NCI-H2029 (cell line): Measurements from ENCODE around the gene CASR.
"Not testable (repeated sequence)": the region's sequence is repeated elsewhere in the genome, so short reads cannot be mapped to it uniquely, and the experiment has no call there.

Experiments used
- DNase-seq: peaks from one replicate; lab custom pipeline; 2025; lab: John Stamatoyannopoulos, UW

The CASR gene, protein sequence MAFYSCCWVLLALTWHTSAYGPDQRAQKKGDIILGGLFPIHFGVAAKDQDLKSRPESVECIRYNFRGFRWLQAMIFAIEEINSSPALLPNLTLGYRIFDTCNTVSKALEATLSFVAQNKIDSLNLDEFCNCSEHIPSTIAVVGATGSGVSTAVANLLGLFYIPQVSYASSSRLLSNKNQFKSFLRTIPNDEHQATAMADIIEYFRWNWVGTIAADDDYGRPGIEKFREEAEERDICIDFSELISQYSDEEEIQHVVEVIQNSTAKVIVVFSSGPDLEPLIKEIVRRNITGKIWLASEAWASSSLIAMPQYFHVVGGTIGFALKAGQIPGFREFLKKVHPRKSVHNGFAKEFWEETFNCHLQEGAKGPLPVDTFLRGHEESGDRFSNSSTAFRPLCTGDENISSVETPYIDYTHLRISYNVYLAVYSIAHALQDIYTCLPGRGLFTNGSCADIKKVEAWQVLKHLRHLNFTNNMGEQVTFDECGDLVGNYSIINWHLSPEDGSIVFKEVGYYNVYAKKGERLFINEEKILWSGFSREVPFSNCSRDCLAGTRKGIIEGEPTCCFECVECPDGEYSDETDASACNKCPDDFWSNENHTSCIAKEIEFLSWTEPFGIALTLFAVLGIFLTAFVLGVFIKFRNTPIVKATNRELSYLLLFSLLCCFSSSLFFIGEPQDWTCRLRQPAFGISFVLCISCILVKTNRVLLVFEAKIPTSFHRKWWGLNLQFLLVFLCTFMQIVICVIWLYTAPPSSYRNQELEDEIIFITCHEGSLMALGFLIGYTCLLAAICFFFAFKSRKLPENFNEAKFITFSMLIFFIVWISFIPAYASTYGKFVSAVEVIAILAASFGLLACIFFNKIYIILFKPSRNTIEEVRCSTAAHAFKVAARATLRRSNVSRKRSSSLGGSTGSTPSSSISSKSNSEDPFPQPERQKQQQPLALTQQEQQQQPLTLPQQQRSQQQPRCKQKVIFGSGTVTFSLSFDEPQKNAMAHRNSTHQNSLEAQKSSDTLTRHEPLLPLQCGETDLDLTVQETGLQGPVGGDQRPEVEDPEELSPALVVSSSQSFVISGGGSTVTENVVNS

DNA sequence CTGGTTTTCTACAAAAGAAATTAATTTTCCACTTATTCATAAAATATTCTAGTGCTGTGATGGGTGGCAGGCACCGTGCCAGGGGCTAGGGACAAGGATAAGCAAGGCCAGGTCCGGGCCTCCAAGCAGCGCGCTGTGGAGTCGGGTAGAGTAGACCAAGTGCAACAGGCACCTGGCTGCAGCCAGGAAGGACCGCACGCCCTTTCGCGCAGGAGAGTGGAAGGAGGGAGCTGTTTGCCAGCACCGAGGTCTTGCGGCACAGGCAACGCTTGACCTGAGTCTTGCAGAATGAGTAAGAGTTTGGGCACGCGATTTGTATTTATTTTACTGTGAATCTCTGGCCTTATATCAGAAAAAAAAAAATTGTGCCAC lies at the start of gene CASR:
TSS of gene CASR (plus strand) at position 148 of the 372 bp plus-strand sequence. CDS start 70,522 bp downstream, outside the sequence.
- DNase-seq, result no peak

GRCh38 chr3:122146466-122146865 lies 37.0 kb upstream of the CASR start:
- no peak for DNase-seq

DNA sequence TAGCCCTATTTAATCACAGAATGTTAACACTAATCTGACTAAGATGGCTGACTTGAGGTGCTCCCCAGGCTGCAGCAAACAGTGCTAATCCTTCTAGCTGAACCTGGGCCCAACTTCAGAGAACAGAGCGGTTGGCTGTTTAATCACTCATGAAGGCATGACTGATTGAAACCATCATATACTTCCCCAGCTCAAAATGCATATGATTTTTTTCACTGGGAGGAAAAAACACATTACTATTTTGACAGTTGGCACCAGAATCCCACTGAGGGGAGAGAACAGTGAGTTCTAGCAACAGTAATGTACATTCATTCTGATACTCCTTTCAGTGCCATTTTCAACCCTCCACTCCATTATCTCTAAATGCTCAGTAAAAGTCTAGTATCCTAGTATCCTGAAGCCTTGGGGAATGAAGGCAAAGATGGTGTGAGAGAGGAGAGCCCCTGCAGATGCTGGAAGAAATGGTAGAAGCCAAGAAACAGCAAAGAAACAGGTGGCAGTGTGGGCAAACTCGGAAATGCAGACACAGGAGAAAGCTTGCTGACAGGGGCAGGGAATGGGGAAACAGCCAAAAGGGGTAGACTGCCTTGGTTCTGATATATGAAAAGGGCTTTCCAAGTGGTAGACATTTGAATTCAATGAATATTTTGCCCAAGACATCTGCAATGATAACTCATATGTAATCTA lies 34.4 kb upstream of the CASR start:
- no peak for DNase-seq

DNA sequence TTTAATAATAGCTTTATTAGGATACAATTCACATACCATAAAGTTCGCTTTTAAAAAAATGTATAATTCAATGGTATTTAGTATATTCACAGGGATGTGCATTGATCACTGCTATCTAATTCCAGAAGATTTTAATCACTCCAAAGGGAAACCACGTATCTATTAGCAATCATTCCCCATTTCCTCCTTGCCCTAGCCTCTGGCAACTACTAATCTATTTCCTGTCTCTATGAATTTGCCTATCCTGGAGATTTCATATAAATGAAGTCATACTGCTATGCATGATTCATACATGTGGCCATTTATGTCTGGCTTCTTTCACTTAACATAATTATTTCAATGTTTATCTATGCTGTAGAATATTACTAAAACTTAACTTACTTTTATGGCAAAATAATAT lies 32.0 kb upstream of the CASR start:
- no peak for DNase-seq

GRCh38 chr3:122164983-122165382 lies 18.5 kb upstream of the CASR start:
- DNase-seq, result not testable (repeated sequence)

- no peak for DNase-seq
Measured at GRCh38 chr3:122167630-122168029, 15.8 kb upstream of the CASR start.

DNA sequence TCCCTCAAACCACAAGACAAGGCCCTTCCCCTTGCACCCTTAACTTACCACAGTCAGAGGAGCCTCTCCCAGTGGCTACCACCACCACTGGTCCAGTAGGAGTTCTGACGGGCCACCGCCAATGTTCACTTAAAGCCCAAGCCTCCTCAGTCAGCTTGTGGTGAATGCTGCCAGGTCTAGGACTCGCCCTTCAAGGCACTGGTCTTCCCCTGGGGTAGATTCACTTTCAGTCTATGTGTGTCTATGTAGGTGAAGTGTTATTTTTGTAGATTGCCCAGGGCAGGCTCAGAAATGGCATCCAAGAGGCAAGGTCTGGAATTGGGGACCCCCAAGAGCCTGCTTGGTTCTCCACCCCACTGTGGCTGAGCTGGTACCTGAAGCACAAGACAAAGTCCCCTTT lies 15.4 kb upstream of the CASR start:
- no peak for DNase-seq

DNA sequence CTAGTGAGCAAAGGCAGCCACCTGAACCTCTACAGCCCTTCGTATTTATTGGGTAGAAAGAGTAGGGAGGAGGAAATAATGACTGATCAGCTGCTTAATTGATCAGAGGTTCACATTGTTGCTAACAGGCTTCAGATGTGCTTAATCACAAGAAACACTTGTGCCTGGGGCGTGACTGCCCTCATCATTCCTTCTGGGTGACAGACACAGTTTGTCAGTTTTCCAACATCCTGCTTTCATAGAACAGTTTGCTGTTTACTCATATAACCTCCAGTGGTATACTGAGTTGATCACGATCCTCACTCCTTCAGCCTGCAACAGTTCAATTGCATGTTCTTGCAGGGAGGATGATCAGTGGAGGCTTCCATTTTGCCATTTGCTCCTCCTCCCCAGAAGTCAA lies 13.6 kb upstream of the CASR start:
- no peak for DNase-seq

DNA sequence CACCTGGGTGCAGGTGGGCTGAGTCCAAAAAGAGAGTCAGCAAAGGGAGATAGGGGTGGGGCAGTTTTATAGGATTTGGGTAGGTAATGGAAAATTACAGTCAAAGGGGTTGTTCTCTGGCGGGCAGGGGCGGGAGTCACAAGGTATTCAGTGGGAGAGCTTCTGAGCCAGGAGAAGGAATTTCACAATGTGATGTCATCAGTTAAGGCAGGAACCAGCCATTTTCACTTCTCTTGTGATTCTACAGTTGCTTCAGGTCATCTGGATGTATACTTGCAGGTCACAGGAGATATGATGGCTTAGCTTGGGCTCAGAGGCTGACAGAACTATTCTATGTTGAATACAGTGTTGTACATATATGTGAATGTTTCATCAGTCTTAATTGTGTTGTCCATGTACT lies 12.1 kb upstream of the CASR start:
- not testable (repeated sequence) for DNase-seq

- DNase-seq, result no peak
Measured at GRCh38 chr3:122178711-122179110, 4.8 kb upstream of the CASR start.

DNA sequence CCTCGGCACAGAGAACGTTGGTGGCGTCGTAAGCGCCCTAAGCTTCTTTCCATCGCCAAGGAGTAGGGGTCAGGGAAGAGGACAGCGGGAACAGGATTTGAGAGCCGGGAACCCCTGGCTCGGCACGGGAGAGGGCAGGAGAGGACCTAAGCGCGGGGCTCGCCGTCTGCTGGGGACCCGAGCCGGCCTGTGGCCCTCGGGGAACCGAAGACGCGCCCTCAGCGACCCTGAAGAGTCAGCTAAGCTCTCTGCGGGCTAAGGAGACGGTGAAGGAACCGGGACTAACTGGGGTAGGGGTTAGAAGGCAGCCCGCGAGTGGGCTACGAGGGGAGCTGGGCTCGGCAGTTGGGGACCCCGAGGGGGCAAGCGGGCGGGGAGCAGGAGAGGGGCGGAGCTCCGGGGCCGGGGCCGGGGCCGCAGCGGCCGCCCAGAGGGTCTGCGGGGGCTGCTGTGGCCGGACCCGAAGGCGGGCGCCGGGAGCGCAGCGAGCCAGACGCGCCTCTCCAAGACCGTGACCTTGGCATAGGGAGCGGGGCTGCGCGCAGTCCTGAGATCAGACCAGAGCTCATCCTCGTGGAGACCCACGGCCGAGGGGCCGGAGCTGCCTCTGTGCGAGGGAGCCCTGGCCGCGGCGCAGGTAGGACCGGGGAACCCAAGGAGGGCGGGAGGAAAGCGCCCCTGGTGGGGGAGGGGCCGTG lies 574 bp downstream of the CASR start:
- DNase-seq, result no peak

DNA sequence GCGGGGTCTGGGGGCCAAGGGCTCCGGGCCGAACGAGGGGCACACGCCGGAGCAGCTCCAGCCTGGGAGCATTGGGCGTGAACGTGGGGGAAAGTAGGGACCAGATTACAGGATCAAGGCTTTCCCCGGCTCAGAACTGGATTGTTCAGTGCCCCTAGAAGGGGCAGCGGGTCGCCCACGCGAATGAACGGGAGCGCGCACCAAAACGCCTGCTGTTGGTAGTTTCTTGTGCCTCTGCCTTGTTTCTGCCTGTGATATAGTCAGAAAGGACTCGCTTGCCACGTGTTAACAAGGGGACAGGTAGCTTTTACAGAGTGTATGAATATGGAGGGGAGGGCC lies 1.1 kb downstream of the CASR start:
- no peak for DNase-seq

DNA sequence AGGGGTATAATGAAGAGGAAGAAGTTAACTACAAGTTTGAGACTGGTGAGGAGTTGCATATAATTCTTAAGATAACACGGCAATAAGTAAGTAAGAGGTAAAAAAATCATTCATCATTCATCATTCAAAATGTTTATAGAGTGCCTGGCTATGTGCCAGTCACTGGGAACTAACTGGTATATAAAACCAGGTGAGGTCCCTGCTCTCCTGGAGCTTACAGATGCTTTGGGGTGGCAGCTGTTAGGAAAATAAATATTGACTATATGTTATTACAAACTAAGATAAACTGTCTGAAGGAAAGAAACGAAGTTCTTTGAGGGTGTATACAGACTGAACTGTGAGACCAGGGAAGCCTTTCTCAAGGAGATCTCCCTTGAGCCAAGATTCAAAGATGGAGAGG lies 2.9 kb downstream of the CASR start:
- DNase-seq, result peak; percentile 6

- peak; percentile 24 for DNase-seq
Measured at GRCh38 chr3:122188737-122189136, 5.3 kb downstream of the CASR start.

DNA sequence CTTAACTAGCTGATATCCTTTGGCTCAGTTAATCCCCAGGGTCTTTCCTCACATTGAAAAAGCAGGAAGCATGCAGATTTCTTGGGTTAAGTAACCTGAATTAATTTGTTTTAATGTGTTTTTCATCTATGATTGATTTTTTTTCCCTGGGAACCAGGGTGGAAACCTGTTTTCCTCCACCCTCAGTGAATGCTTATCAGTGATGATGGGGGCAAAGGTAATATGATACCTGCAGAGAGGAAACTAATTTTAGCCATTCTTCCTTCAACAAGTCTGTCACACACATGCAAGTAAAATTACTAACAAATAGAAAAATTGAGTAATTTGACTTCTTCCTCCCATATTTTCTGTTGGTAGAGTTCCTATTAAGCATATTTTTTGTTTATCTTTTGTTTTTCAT lies 5.9 kb downstream of the CASR start:
- DNase-seq, result no peak

DNA sequence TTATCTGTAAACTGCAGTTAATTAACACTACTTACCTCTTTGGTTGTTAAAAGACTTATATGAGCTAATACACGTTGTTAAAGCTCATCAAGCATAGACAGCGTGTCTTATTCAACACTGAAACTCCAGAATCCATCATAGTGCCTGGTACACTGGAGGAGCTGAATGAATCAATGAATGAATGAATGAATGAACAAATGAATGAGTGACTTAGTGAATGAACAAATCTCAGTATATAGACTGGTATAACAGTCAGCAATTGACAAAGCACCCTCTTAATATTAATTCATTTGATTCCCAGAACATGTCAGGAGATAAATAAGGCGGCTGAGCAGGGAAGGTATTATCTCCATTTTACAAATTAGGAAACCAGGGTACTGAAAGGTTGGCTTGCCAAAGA lies 7.1 kb downstream of the CASR start:
- no peak for DNase-seq

GRCh38 chr3:122198966-122199365 lies 15.5 kb downstream of the CASR start:
- DNase-seq, result no peak

DNA sequence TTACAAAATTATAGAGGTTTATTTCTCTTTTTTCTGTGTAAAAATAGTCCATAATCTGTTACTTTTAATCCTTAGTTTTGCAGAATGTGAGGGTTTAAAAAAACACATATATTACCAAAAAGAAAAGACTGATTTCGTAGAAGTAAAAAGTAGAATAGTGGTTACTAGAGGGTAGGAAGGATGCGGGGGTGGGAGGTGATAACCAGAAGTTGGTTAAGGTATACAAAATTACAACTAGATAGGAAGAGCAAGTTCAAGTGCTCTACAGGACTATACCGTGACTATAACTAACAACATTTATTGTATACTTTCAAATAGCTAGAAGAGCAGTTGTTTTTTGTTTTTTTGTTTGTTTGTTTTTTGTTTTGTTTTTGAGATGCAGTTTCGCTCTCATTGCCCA lies 16.1 kb downstream of the CASR start:
- DNase-seq, result no peak

- peak; percentile 62 for DNase-seq
Measured at GRCh38 chr3:122200661-122201060, 17.2 kb downstream of the CASR start.

GRCh38 chr3:122201476-122201875 lies 18.0 kb downstream of the CASR start:
- DNase-seq, result not testable (repeated sequence)

DNA sequence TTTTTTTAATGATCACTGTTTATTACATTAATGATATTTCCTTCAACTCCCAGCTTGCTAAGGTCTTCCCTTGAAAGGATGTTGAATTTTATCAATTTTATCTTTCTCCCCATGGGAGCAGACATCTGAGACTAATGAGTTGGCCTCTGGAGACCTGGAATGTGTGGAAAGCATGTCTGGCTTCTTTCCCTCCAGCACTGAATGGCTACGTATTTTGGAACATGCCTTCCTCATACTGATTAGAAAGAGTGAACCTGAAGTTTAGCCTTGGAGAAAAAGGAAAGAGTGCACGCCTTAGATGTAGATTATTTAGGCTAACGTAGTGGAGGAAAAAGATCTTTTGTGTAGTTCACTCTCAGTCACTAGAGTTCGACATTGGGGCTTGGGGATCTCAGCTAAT lies 25.1 kb downstream of the CASR start:
- DNase-seq, result no peak

DNA sequence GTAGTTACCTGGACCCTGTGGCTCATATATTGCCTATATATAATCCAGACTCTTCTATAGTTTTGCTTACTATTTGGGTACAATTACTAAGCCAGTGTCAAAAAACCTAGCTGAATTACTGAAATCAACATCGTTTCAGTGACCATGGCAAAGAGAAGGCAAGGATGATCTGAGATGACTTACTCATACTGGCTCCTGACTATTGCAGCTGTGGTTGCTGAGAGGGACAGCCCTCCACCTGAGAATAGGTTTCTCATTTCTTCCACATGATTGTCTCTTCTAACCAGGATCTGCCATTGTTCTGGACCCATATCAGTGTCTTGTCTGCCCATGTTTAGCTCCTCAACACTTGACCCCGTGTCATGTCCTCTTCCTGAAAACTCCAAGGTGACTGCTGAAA lies 30.2 kb downstream of the CASR start:
- DNase-seq, result no peak
